Measurements from ENCODE around the gene RPS6KA1.
A peak's percentile ranks its signal among the peaks of the same experiment; 100 is the strongest.

RPS6KA1 gene

DNA sequence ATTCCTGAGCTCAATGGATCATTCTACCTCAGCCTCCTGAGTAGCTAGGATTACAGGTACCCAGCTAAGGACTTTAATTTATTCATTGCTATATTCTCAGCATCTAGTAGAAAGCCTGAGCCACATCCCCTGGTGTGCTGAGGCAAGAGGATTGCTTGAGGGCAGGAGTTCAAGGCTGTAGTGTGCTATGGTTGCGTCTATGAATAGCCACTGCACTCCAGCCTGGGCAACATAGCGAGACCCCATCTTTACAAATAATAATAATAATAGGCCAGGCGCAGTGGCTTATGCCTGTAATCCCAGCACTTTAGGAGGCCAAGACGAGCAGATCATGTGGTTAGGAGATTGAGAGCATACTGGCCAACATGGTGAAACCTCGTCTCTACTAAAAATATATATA lies 3.3 kb upstream of the RPS6KA1 start:
- no peak overlapping the region for H3K9ac ChIP-seq
- peaks cover 0 to 16% (median 9%) of the 10 kb centered on the region in 11 experiments; a peak in 11 of 22 replicates for H4K20me1 ChIP-seq
- H3K27me3 ChIP-seq: no peaks in the 10 kb centered on the region
- TF ChIP-seq Cebpa-rat (IDR thresholded peaks at IDR 0.05): no peak
- peaks cover 14 to 28% (median 19%) of the 10 kb centered on the region in 10 experiments for H3K4me1 ChIP-seq
- H3K4me2 ChIP-seq: no peak overlapping the region
- no peak overlapping the region for H3K4me3 ChIP-seq
- no peaks in the 10 kb centered on the region for H3K36me3 ChIP-seq
- no peak overlapping the region for H3K27ac ChIP-seq
- no peaks in the 10 kb centered on the region for H3K9me3 ChIP-seq (replicated peaks in 1 of 11)

DNA sequence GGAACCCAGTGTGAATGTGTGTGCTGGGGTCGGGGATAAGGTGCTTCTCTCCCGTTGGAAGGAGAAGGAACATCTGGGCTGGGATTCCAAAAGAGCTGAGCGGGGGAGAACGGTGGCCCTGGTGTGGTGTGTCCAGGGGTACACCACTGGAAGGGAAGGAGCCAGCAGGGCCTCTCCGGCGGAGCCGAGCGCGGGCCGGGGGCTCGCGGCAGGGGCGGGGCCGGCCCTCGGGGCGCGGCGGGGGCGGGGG lies 231 bp upstream of the RPS6KA1 start:
- H3K9ac ChIP-seq: peak overlapping the region; percentile 88 to 96 (median 91); a peak in 21 of 22 replicates
- H3K27me3 ChIP-seq: no peaks in the 10 kb centered on the region
- H3K27ac ChIP-seq: peak overlapping the region; percentile 48 to 99 (median 83); a peak in 20 of 22 replicates
- H4K20me1 ChIP-seq: peaks cover 0 to 37% (median 21%) of the 10 kb centered on the region in 11 experiments; a peak in 15 of 22 replicates
- H3K4me2 ChIP-seq: peak overlapping the region; percentile 63 to 100 (median 97)
- no peak for TF ChIP-seq Cebpa-rat (IDR thresholded peaks at IDR 0.05)
- H3K36me3 ChIP-seq: peaks cover 0 to 15% (median 5%) of the 10 kb centered on the region in 11 experiments; a peak in 7 of 22 replicates
- H3K9me3 ChIP-seq (replicated peaks in 1 of 11): no peaks in the 10 kb centered on the region
- H3K4me1 ChIP-seq: peaks cover 41 to 50% (median 46%) of the 10 kb centered on the region in 10 experiments
- H3K4me3 ChIP-seq: peak overlapping the region; percentile 84 to 99 (median 96)

DNA sequence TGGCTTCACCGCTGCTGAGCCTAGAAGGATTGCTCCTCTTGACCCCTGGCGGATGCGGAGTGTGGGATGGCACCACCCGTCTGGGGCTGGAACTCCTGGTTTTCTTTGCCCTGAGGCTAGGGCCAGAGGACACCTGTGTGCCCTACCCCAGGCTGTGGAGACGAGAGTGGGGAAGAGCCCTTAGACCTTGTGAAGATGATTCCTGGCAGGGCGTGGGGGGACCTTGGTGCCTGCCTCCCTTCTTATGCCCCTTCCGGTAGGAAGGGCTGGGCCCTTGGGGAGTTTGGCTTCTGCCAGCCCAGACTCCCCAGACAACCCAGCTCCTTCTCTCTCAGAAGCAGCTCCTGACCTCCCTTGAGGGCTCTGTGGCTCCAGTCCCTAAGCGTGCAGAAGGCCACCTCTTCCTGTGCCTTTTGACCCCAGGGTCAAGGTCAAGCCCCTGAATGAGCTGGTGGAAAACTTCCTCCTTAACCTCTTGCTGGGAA lies 891 bp downstream of the RPS6KA1 start:
- peaks cover 11 to 49% (median 27%) of the 10 kb centered on the region in 11 experiments; a peak in 17 of 22 replicates for H4K20me1 ChIP-seq
- H3K9me3 ChIP-seq (replicated peaks in 1 of 11): no peaks in the 10 kb centered on the region
- peak overlapping the region; percentile 88 to 96 (median 91) for H3K9ac ChIP-seq
- peak overlapping the region; percentile 84 to 99 (median 96) for H3K4me3 ChIP-seq
- H3K4me2 ChIP-seq: peak overlapping the region; percentile 97 to 100 (median 99)
- H3K27me3 ChIP-seq: no peaks in the 10 kb centered on the region
- H3K36me3 ChIP-seq: peaks cover 0 to 15% (median 5%) of the 10 kb centered on the region in 11 experiments; a peak in 7 of 22 replicates
- peaks cover 52 to 61% (median 57%) of the 10 kb centered on the region in 10 experiments for H3K4me1 ChIP-seq
- H3K27ac ChIP-seq: peak overlapping the region; percentile 79 to 99 (median 84)
- TF ChIP-seq Cebpa-rat (IDR thresholded peaks at IDR 0.05): no peak

DNA sequence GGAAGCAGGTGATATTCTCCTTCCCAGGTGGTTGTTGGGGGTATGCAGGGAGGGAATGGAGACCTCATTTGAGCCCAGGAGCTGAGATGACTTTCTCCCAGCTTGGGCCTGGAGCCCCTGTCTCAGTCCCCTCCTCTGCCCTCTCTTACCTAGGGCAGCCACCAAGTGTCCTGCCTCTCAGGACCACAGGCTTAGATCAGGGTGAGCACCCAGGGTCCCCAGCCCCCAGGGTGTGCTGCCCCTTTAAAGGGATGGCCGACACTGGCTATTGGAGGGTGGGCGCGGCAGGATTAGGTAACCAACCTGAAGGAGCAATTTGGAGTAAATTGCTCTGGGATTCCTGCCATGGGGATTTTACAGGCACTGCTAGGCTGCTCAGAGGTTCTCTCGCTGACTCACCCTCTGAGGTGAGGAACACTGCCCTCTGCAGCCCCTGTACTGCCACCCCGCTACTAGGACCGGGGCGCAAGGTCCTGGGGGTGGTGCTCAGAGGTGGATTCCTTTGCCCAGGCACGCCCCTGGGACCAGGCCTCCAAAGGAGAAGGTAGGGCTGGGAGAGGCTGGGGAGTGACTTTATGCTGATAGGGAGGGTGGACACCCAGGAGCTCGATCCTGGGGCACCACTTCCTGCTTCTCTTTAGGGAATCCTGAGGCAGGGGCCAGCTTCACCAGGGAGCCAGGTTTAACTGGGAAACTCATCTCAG lies 1.5 kb downstream of the RPS6KA1 start:
- Histone ChIP-seq H3K27me3 (no peaks in the 10 kb centered on the region), H3K9ac (peak overlapping the region; percentile 88 to 96 (median 91)), H3K9me3 (replicated peaks in 1 of 11) (no peaks in the 10 kb centered on the region), H4K20me1 (peaks cover 11 to 52% (median 29%) of the 10 kb centered on the region in 11 experiments; a peak in 17 of 22 replicates), H3K36me3 (peaks cover 0 to 16% (median 7%) of the 10 kb centered on the region in 11 experiments; a peak in 7 of 22 replicates), H3K4me1 (peaks cover 57 to 67% (median 63%) of the 10 kb centered on the region in 10 experiments), H3K4me2 (peak overlapping the region; percentile 97 to 100 (median 99)), H3K27ac (peak overlapping the region; percentile 79 to 99 (median 84)), H3K4me3 (peak overlapping the region; percentile 84 to 99 (median 96))
- TF ChIP-seq Cebpa-rat (IDR thresholded peaks at IDR 0.05): no peak

DNA sequence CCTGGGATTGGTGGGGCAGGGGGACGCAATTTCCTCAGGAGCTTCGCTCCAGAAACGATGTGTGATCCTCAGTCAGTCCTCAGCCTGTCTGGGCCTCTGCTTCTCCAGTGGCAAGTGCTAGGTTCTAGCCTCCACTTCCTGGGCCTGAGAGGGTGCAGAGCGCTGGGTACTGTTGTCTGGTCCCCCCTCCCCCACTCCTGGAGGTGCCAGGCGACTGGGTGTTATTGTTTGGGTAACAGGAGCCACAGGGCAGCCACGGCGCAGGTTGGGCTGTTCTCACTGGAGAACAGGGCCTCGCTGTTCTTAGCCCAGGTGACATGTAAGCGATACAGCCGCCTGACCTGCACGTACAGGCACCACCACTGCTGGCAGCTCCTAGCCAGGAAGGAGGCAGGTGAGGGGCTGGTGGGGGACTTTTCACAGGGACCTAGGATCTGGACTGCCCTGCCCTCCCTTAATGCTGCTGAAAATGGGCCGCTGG lies 2.1 kb downstream of the RPS6KA1 start:
- Histone ChIP-seq H3K4me1 (peaks cover 63 to 74% (median 70%) of the 10 kb centered on the region in 10 experiments), H3K27me3 (no peaks in the 10 kb centered on the region), H3K9ac (peak overlapping the region; percentile 88 to 96 (median 91)), H4K20me1 (peaks cover 11 to 55% (median 34%) of the 10 kb centered on the region in 11 experiments; a peak in 17 of 22 replicates), H3K4me3 (peak overlapping the region; percentile 84 to 99 (median 96)), H3K36me3 (peaks cover 0 to 23% (median 10%) of the 10 kb centered on the region in 11 experiments; a peak in 17 of 22 replicates), H3K27ac (peak overlapping the region in 10 of 11 experiments; percentile 79 to 99 (median 84); a peak in 20 of 22 replicates), H3K9me3 (replicated peaks in 1 of 11) (no peaks in the 10 kb centered on the region), H3K4me2 (peak overlapping the region; percentile 97 to 100 (median 99))
- no peak for TF ChIP-seq Cebpa-rat (IDR thresholded peaks at IDR 0.05)

GRCh38 chr1:26533951-26534509 lies 4.5 kb downstream of the RPS6KA1 start:
- peak overlapping the region in 8 of 11 experiments; percentile 3 to 67 (median 54); a peak in 13 of 22 replicates for H3K9ac ChIP-seq
- TF ChIP-seq Cebpa-rat (IDR thresholded peaks at IDR 0.05): no peak
- H4K20me1 ChIP-seq: peaks cover 11 to 67% (median 34%) of the 10 kb centered on the region in 11 experiments; a peak in 17 of 22 replicates
- peaks cover 85 to 92% (median 90%) of the 10 kb centered on the region in 10 experiments for H3K4me1 ChIP-seq
- peak overlapping the region in 8 of 11 experiments; percentile 53 to 100 (median 88); a peak in 15 of 22 replicates for H3K27ac ChIP-seq
- H3K4me3 ChIP-seq: peak overlapping the region in 1 of 10 experiments; percentile 18; a peak in 1 of 20 replicates
- no peaks in the 10 kb centered on the region for H3K27me3 ChIP-seq
- no peaks in the 10 kb centered on the region for H3K9me3 ChIP-seq (replicated peaks in 1 of 11)
- peak overlapping the region; percentile 33 to 100 (median 99) for H3K4me2 ChIP-seq
- H3K36me3 ChIP-seq: peaks cover 6 to 46% (median 33%) of the 10 kb centered on the region in 11 experiments; a peak in 19 of 22 replicates

DNA sequence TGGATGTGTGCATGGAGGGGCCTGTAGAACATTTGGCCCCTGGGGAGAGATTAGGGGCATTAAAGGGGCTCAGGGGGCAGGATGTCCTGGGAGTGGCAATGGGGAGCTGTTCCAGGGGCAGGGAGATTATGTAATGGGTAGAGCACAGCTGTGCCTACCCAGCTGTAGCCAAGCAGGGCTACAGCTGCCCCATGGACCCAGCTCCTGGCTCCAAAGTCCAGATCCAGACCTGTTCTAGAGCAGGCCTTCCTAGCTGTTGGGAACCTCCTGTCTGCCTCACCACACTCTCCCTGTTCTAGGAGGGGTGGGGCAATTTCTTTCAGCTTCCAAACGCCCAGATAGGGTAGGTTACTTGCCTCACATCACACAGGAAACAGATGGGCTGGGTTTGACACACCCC lies 5.6 kb downstream of the RPS6KA1 start:
- peaks cover 11 to 67% (median 33%) of the 10 kb centered on the region in 11 experiments; a peak in 17 of 22 replicates for H4K20me1 ChIP-seq
- H3K4me1 ChIP-seq: peaks cover 95 to 100% (median 99%) of the 10 kb centered on the region in 10 experiments
- H3K27me3 ChIP-seq: no peaks in the 10 kb centered on the region
- peak overlapping the region in 10 of 11 experiments; percentile 10 to 100 (median 70); a peak in 17 of 22 replicates for H3K27ac ChIP-seq
- H3K36me3 ChIP-seq: peaks cover 6 to 49% (median 37%) of the 10 kb centered on the region in 11 experiments; a peak in 19 of 22 replicates
- peak overlapping the region; percentile 45 to 100 (median 99) for H3K4me2 ChIP-seq
- TF ChIP-seq Cebpa-rat (IDR thresholded peaks at IDR 0.05): peak in 1 of 11 experiments; percentile 23; a peak in 1 of 22 replicates
- peak overlapping the region; percentile 36 to 72 (median 59); a peak in 19 of 22 replicates for H3K9ac ChIP-seq
- peak overlapping the region in 6 of 10 experiments; percentile 2 to 40 (median 26); a peak in 5 of 20 replicates for H3K4me3 ChIP-seq
- no peaks in the 10 kb centered on the region for H3K9me3 ChIP-seq (replicated peaks in 1 of 11)

GRCh38 chr1:26536081-26536480 lies 6.5 kb downstream of the RPS6KA1 start:
- H4K20me1 ChIP-seq: peaks cover 10 to 61% (median 26%) of the 10 kb centered on the region in 11 experiments; a peak in 15 of 22 replicates
- H3K4me3 ChIP-seq: no peak overlapping the region
- TF ChIP-seq Cebpa-rat (IDR thresholded peaks at IDR 0.05): no peak
- peak overlapping the region in 9 of 11 experiments; percentile 97 to 100 (median 99); a peak in 18 of 22 replicates for H3K4me2 ChIP-seq
- peaks cover 6 to 49% (median 37%) of the 10 kb centered on the region in 11 experiments; a peak in 19 of 22 replicates for H3K36me3 ChIP-seq
- H3K9me3 ChIP-seq (replicated peaks in 1 of 11): no peaks in the 10 kb centered on the region
- H3K4me1 ChIP-seq: peaks cover 98 to 100% (median 100%) of the 10 kb centered on the region in 10 experiments
- peak overlapping the region in 5 of 11 experiments; percentile 1 to 67 (median 8); a peak in 3 of 22 replicates for H3K9ac ChIP-seq
- peak overlapping the region in 8 of 11 experiments; percentile 8 to 100 (median 88); a peak in 11 of 22 replicates for H3K27ac ChIP-seq
- no peaks in the 10 kb centered on the region for H3K27me3 ChIP-seq
